ENCODE data around the gene BRINP3. TPM values are rescaled to one million over a fixed set of nuclear protein-coding genes. Genes with fewer than 3 reads are reported as not detected.

The BRINP3 gene
- polyA plus RNA-seq, 2 donors, result 0.10 to 0.11 TPM

DNA sequence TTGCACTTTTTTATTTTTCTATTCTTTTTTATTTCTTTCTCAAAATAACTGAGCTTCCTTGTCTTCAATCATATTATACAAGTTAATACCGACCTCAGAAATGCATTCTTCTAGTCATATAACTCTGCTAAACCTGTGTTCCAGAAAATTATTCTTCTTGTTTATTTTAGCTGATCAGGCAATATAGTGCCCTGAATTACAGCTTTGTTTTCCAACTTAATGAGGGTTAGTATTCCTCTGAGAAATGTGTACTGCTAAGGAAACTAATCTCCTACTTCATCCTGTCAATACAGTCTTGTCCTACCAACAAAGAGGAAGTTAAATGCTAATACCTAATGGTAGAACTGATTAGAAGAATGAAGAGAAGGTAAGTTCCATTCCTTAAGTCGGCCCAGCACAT, 13.0 kb downstream of the BRINP3 start:
- Histone ChIP-seq H3K4me1 (ENCODE audit: control insufficient read depth in 2 of 2, insufficient read depth in 2 of 2, low read length in 1 of 2) (no peaks in the 10 kb centered on the region), H3K36me3 (ENCODE audit: control insufficient read depth in 2 of 2, insufficient read depth in 2 of 2, low read length in 1 of 2) (no peaks in the 10 kb centered on the region), H3K27ac (ENCODE audit: low read depth in 2 of 2, low read length in 1 of 2) (no peak overlapping the region), H3K9me3 (ENCODE audit: control insufficient read depth in 2 of 2, insufficient read depth in 1 of 2, low read depth in 1 of 2, low read length in 1 of 2) (no peaks in the 10 kb centered on the region), H3K4me3 (ENCODE audit: low read depth in 1 of 2, low read length in 2 of 2) (no peak overlapping the region), H3K27me3 (ENCODE audit: control insufficient read depth in 1 of 2, insufficient read depth in 2 of 2, low read length in 2 of 2) (no peaks in the 10 kb centered on the region)
- 50 to 55% methylated on average over 2 of the region's 2 CpGs for WGBS, 2 donors

DNA sequence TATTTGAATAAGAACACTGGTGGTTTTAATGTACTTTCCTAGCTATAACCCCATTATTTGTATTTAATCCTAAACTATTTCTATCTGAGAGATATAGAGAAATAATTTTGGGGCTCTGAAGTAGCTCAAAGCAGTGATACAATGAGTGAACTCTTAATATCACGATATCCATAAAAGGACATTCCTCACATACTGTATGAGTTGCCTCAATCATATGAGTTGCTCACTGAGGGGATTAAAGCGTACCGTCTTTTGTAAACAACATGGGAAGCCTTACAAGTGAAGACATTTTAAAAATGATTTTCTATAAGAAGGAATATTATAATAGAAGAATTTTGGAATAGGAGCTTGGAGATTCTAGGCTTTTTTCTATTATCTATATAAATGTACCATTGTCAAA, 21.5 kb downstream of the BRINP3 start:
- H3K27ac ChIP-seq (ENCODE audit: low read depth in 2 of 2, low read length in 1 of 2), result no peak overlapping the region
- no peak overlapping the region for H3K4me3 ChIP-seq (ENCODE audit: low read depth in 1 of 2, low read length in 2 of 2)
- no peaks in the 10 kb centered on the region for H3K27me3 ChIP-seq (ENCODE audit: control insufficient read depth in 1 of 2, insufficient read depth in 2 of 2, low read length in 2 of 2)
- no peaks in the 10 kb centered on the region for H3K9me3 ChIP-seq (ENCODE audit: control insufficient read depth in 2 of 2, insufficient read depth in 1 of 2, low read depth in 1 of 2, low read length in 1 of 2)
- no peaks in the 10 kb centered on the region for H3K36me3 ChIP-seq (ENCODE audit: control insufficient read depth in 2 of 2, insufficient read depth in 2 of 2, low read length in 1 of 2)
- WGBS, 2 donors, result 82 to 83% methylated on average over 3 of the region's 3 CpGs
- no peaks in the 10 kb centered on the region for H3K4me1 ChIP-seq (ENCODE audit: control insufficient read depth in 2 of 2, insufficient read depth in 2 of 2, low read length in 1 of 2)

DNA sequence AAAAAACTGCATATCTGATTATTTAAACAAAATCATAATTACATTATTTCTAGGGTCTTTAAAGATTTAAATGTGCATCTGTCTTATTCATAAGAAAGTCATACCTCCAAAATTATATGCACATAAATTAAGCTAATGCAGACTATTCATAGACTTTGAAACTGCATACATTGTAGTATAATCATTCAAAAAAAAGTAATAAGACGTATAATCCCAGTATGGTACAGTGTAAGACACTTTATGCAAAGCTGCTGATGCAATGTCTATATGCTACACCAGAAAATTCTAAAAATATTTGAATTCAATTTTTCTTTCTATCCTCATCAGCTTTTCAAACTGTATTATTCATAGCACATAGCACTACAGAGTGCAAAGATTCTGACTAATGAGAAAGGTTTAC, 22.0 kb downstream of the BRINP3 start:
- Histone ChIP-seq H3K27me3 (ENCODE audit: control insufficient read depth in 1 of 2, insufficient read depth in 2 of 2, low read length in 2 of 2) (no peaks in the 10 kb centered on the region), H3K27ac (ENCODE audit: low read depth in 2 of 2, low read length in 1 of 2) (no peak overlapping the region), H3K36me3 (ENCODE audit: control insufficient read depth in 2 of 2, insufficient read depth in 2 of 2, low read length in 1 of 2) (no peaks in the 10 kb centered on the region), H3K4me3 (ENCODE audit: low read depth in 1 of 2, low read length in 2 of 2) (no peak overlapping the region), H3K4me1 (ENCODE audit: control insufficient read depth in 2 of 2, insufficient read depth in 2 of 2, low read length in 1 of 2) (no peaks in the 10 kb centered on the region), H3K9me3 (ENCODE audit: control insufficient read depth in 2 of 2, insufficient read depth in 1 of 2, low read depth in 1 of 2, low read length in 1 of 2) (no peaks in the 10 kb centered on the region)
- WGBS, 2 donors, result 45 to 63% methylated on average over 1 of the region's 1 CpG

DNA sequence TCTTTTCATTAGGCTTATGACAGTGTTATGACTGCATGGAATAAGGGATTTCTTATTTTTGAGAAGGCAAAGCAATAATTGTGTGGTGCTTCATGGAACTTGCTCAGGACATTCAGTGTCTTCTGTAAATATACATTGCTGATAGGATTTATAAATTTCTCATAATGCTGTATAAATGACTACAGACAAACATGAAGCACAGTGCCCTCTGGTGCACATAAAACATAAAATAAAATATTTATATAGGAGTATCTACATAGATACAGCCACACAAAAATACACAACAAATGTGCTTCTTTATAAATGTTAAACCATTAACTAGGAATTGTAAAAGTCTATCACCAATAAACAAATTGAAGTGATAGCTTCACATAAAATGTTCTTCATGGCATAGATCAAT, 24.1 kb downstream of the BRINP3 start:
- H3K4me1 ChIP-seq (ENCODE audit: control insufficient read depth in 2 of 2, insufficient read depth in 2 of 2, low read length in 1 of 2), result no peaks in the 10 kb centered on the region
- no peak overlapping the region for H3K4me3 ChIP-seq (ENCODE audit: low read depth in 1 of 2, low read length in 2 of 2)
- H3K27ac ChIP-seq (ENCODE audit: low read depth in 2 of 2, low read length in 1 of 2), result no peak overlapping the region
- no peaks in the 10 kb centered on the region for H3K27me3 ChIP-seq (ENCODE audit: control insufficient read depth in 1 of 2, insufficient read depth in 2 of 2, low read length in 2 of 2)
- no peaks in the 10 kb centered on the region for H3K9me3 ChIP-seq (ENCODE audit: control insufficient read depth in 2 of 2, insufficient read depth in 1 of 2, low read depth in 1 of 2, low read length in 1 of 2)
- no peaks in the 10 kb centered on the region for H3K36me3 ChIP-seq (ENCODE audit: control insufficient read depth in 2 of 2, insufficient read depth in 2 of 2, low read length in 1 of 2)

DNA sequence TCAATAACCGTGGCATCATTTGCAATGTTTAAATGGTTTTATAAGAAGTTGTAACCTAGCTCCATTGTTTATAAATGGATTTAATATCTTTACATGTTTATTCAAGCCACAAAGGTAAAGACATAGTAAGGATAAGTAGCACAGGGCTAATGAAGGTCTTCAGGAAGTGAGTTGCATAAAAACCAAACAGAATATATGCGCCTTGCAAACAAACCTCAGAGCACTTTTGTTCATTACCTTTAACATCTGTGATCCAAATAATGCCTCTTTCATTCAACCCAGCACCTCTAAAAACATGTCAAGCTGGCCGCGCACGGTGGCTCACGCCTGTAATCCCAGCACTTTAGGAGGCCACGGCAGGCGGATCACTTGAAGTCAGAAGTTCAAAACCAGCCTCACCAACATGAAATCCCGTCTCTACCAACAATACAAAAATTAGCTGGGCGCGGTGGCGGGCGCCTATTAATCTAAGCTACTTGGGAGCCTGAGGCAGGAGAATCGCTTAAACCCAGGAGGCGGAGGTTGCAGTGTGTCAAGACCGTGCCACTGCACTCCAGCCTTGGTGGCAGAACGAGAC, 25.3 kb downstream of the BRINP3 start:
- whole genome bisulfite sequencing, 2 donors, result 82 to 84% methylated on average over 17 of the region's 17 CpGs

DNA sequence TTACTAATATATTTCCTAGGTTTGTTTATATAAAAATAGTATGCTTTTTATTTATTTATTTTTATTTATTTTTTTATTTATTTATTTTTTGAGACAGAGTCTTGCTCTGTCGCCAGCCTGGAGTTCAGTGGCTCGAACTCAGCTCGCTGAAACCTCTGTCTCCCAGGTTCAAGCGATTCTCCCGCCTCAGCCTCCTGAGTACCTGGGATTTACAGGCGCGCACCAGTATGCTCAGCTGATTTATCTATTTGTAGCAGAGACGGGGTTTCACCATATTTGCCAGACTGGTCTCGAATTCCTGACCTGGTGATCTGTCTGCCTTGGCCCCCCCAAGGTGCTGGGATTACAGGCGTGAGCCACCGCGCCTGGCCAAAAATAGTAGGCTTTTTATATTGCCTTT, 33.2 kb downstream of the BRINP3 start:
- no peak overlapping the region for H3K4me3 ChIP-seq (ENCODE audit: low read depth in 1 of 2, low read length in 2 of 2)
- H3K36me3 ChIP-seq (ENCODE audit: control insufficient read depth in 2 of 2, insufficient read depth in 2 of 2, low read length in 1 of 2), result no peaks in the 10 kb centered on the region
- H3K4me1 ChIP-seq (ENCODE audit: control insufficient read depth in 2 of 2, insufficient read depth in 2 of 2, low read length in 1 of 2), result no peaks in the 10 kb centered on the region
- peaks cover 0 to 3% of the 10 kb centered on the region in 2 donors for H3K9me3 ChIP-seq (ENCODE audit: control insufficient read depth in 2 of 2, insufficient read depth in 1 of 2, low read depth in 1 of 2, low read length in 1 of 2)
- no peaks in the 10 kb centered on the region for H3K27me3 ChIP-seq (ENCODE audit: control insufficient read depth in 1 of 2, insufficient read depth in 2 of 2, low read length in 2 of 2)
- whole genome bisulfite sequencing, 2 donors, result 94% methylated on average over 12 of the region's 12 CpGs
- H3K27ac ChIP-seq (ENCODE audit: low read depth in 2 of 2, low read length in 1 of 2), result no peak overlapping the region

More for the DNA sequence above, 25.3 kb downstream of the BRINP3 start:
- H3K27ac ChIP-seq (ENCODE audit: low read depth in 2 of 2, low read length in 1 of 2), result no peak overlapping the region
- H3K36me3 ChIP-seq (ENCODE audit: control insufficient read depth in 2 of 2, insufficient read depth in 2 of 2, low read length in 1 of 2), result no peaks in the 10 kb centered on the region
- H3K27me3 ChIP-seq (ENCODE audit: control insufficient read depth in 1 of 2, insufficient read depth in 2 of 2, low read length in 2 of 2), result no peaks in the 10 kb centered on the region
- H3K4me3 ChIP-seq (ENCODE audit: low read depth in 1 of 2, low read length in 2 of 2), result no peak overlapping the region
- H3K9me3 ChIP-seq (ENCODE audit: control insufficient read depth in 2 of 2, insufficient read depth in 1 of 2, low read depth in 1 of 2, low read length in 1 of 2), result no peaks in the 10 kb centered on the region
- H3K4me1 ChIP-seq (ENCODE audit: control insufficient read depth in 2 of 2, insufficient read depth in 2 of 2, low read length in 1 of 2), result no peaks in the 10 kb centered on the region

DNA sequence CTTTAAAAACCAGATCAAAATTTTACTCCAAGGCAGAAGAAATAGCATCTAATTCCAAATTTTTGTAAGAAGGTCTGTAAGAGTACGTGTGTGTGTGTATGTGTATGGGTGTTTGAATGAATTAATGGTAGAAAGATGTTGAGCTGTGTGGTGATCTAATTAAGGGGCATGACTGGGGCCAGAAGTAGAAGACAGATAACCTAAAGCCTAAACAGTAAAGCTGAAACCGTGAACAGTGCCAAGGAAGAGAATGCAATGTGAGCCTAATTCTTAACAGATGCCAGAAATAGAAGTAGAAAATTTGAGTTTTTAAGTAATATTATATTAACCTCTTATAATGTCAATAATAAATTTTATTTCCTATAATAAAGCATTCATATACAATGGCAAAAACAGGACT, 38.2 kb downstream of the BRINP3 start:
- no peak overlapping the region for H3K4me3 ChIP-seq (ENCODE audit: low read depth in 1 of 2, low read length in 2 of 2)
- no peaks in the 10 kb centered on the region for H3K27me3 ChIP-seq (ENCODE audit: control insufficient read depth in 1 of 2, insufficient read depth in 2 of 2, low read length in 2 of 2)
- no peaks in the 10 kb centered on the region for H3K36me3 ChIP-seq (ENCODE audit: control insufficient read depth in 2 of 2, insufficient read depth in 2 of 2, low read length in 1 of 2)
- peaks cover 0 to 3% of the 10 kb centered on the region in 2 donors for H3K9me3 ChIP-seq (ENCODE audit: control insufficient read depth in 2 of 2, insufficient read depth in 1 of 2, low read depth in 1 of 2, low read length in 1 of 2)
- no peaks in the 10 kb centered on the region for H3K4me1 ChIP-seq (ENCODE audit: control insufficient read depth in 2 of 2, insufficient read depth in 2 of 2, low read length in 1 of 2)
- H3K27ac ChIP-seq (ENCODE audit: low read depth in 2 of 2, low read length in 1 of 2), result no peak overlapping the region
- 60 to 71% methylated on average over 2 of the region's 2 CpGs for WGBS, 2 donors

DNA sequence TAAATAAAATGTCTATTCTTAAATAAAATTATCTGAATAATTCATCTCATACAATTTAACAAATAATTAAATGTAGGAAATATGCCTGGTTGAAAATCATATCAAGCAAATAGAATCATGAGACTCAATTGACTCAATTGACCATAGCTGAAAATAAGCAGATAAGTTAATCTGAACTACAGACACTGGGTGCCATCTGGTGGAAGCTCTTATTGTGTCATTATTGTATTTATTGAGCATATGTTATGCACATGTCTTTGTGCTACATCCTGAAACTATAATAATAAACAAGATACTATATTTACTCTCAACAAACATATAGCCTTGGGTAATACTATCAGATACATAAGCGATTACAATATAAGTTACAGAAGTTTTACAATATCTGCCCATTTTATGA, 41.0 kb downstream of the BRINP3 start:
- Histone ChIP-seq H3K9me3 (ENCODE audit: control insufficient read depth in 2 of 2, insufficient read depth in 1 of 2, low read depth in 1 of 2, low read length in 1 of 2) (no peaks in the 10 kb centered on the region), H3K36me3 (ENCODE audit: control insufficient read depth in 2 of 2, insufficient read depth in 2 of 2, low read length in 1 of 2) (no peaks in the 10 kb centered on the region), H3K27me3 (ENCODE audit: control insufficient read depth in 1 of 2, insufficient read depth in 2 of 2, low read length in 2 of 2) (no peaks in the 10 kb centered on the region), H3K4me1 (ENCODE audit: control insufficient read depth in 2 of 2, insufficient read depth in 2 of 2, low read length in 1 of 2) (no peaks in the 10 kb centered on the region), H3K4me3 (ENCODE audit: low read depth in 1 of 2, low read length in 2 of 2) (no peak overlapping the region), H3K27ac (ENCODE audit: low read depth in 2 of 2, low read length in 1 of 2) (no peak overlapping the region)
- WGBS, 2 donors, result 73 to 77% methylated on average over 1 of the region's 1 CpG

DNA sequence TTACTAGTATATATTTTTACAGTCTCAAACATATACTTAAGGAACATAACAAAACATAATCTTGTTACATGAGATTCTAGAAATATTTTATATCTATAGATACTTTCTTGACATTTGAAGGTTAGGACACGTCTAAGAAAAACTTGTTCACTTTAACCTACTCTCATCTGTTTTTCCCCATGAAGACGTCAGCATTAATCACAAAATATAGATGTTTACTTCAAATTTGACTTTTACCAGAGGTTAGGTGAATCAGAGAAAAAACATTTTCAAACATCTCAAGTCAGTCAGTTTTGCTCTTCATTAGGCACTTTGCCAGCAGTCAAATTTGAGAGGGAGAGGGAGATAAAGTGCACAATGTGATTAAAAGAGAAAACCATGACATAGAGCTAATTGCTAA, 47.7 kb downstream of the BRINP3 start:
- H3K36me3 ChIP-seq (ENCODE audit: control insufficient read depth in 2 of 2, insufficient read depth in 2 of 2, low read length in 1 of 2), result no peaks in the 10 kb centered on the region
- H3K4me3 ChIP-seq (ENCODE audit: low read depth in 1 of 2, low read length in 2 of 2), result no peak overlapping the region
- no peaks in the 10 kb centered on the region for H3K9me3 ChIP-seq (ENCODE audit: control insufficient read depth in 2 of 2, insufficient read depth in 1 of 2, low read depth in 1 of 2, low read length in 1 of 2)
- no peaks in the 10 kb centered on the region for H3K27me3 ChIP-seq (ENCODE audit: control insufficient read depth in 1 of 2, insufficient read depth in 2 of 2, low read length in 2 of 2)
- 74 to 81% methylated on average over 2 of the region's 2 CpGs for WGBS, 2 donors
- no peaks in the 10 kb centered on the region for H3K4me1 ChIP-seq (ENCODE audit: control insufficient read depth in 2 of 2, insufficient read depth in 2 of 2, low read length in 1 of 2)
- no peak overlapping the region for H3K27ac ChIP-seq (ENCODE audit: low read depth in 2 of 2, low read length in 1 of 2)

DNA sequence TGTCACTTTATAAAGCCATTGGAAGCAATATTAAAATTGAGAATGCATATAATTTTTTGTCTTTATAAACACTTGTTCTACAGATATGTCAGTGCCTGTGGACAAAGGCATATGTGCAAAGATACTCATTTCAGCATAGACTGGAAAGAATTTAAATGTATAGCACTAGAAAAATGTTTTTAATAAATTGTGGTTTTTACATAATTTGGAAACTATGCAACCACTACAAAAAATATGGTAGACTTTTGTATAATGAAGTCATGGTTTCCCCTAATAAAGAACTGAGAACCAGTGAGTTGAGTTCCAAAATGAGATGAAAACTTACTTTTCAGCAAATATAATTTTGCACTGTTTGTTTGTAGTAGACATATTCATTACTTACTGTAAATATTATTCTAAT, 48.5 kb downstream of the BRINP3 start:
- H3K27me3 ChIP-seq (ENCODE audit: control insufficient read depth in 1 of 2, insufficient read depth in 2 of 2, low read length in 2 of 2), result no peaks in the 10 kb centered on the region
- H3K36me3 ChIP-seq (ENCODE audit: control insufficient read depth in 2 of 2, insufficient read depth in 2 of 2, low read length in 1 of 2), result no peaks in the 10 kb centered on the region
- H3K4me1 ChIP-seq (ENCODE audit: control insufficient read depth in 2 of 2, insufficient read depth in 2 of 2, low read length in 1 of 2), result no peaks in the 10 kb centered on the region
- no peaks in the 10 kb centered on the region for H3K9me3 ChIP-seq (ENCODE audit: control insufficient read depth in 2 of 2, insufficient read depth in 1 of 2, low read depth in 1 of 2, low read length in 1 of 2)
- H3K27ac ChIP-seq (ENCODE audit: low read depth in 2 of 2, low read length in 1 of 2), result no peak overlapping the region
- no peak overlapping the region for H3K4me3 ChIP-seq (ENCODE audit: low read depth in 1 of 2, low read length in 2 of 2)

All from esophagus (tissue), 2 donors.